Thoracic aorta (tissue), 2 donors: Measurements from ENCODE around the gene GLCE. TPM values are rescaled to one million over a fixed set of nuclear protein-coding genes. Genes with fewer than 3 reads are reported as not detected.
"Not testable (repeated sequence)": the region's sequence is repeated elsewhere in the genome, so short reads cannot be mapped to it uniquely, and the experiment has no call there.

Source experiments
- ATAC-seq: fragments of 150-250 bp; one replicate; pipeline ENCODE4 v1.8.0; 2017; ENCODE audit warnings: low read depth; ENCODE audit not compliant: insufficient number of reproducible peaks, low FRiP score
- DNase-seq: peaks from one replicate; pipeline ENCODE4 v3.0.0-alpha.2; 2020; ENCODE audit warnings: low spot score
- H3K27ac ChIP-seq, 2 donors: fragments of 200-600 bp; sonication (generic); 1 replicate in 1 of 2; 2 replicates in 1 of 2; pipeline ENCODE4 v1.5.1; 2016; ENCODE audit warnings: mild to moderate bottlenecking in 2 of 2, moderate library complexity in 2 of 2
- H3K27me3 ChIP-seq: fragments of 200-600 bp; sonication (generic); replicated peaks from 2 replicates; pipeline ENCODE4 v1.6.0; 2016; ENCODE audit warnings: mild to moderate bottlenecking; ENCODE audit not compliant: insufficient read depth
- H3K36me3 ChIP-seq: fragments of 200-600 bp; sonication (generic); one replicate; pipeline ENCODE4 v1.5.1; 2016
- H3K4me1 ChIP-seq, 2 donors: fragments of 200-600 bp; sonication (generic); 1 replicate in 1 of 2; 2 replicates in 1 of 2; pipeline versions ENCODE4 v1.5.1 to v1.6.0; 2016; ENCODE audit warnings: low read depth in 2 of 2, mild to moderate bottlenecking in 1 of 2; ENCODE audit not compliant: control insufficient read depth in 1 of 2
- H3K4me3 ChIP-seq: fragments of 200-600 bp; sonication (generic); 2 replicates; pipeline ENCODE4 v1.5.1; 2016; ENCODE audit warnings: mild to moderate bottlenecking
- H3K9me3 ChIP-seq: fragments of 200-600 bp; sonication (generic); 2 replicates; pipeline ENCODE4 v1.5.1; 2016
- CTCF ChIP-seq: fragments of 200-600 bp; sonication (generic); IDR thresholded peaks from one replicate; pipeline ENCODE4 v1.5.1; 2019; ENCODE audit warnings: antibody characterized with exemption
- total RNA-seq, 2 donors: library from RNA; depleted of rRNA; stranded (reverse); fragments of >200 nt; gene quantifications; one replicate each; pipeline versions ENCODE4 v1.1.0 to v1.2.3, GENCODE V29; 2016

Gene GLCE
- total RNA-seq, 2 donors from 2014 or later, result 8.5 to 11.8 TPM

- DNase-seq (no peak), ATAC-seq (no peak)
- H3K36me3 ChIP-seq, result no peaks in the 10 kb centered on the region
- TF ChIP-seq CTCF, result no peak
- peaks cover 0 to 14% of the 10 kb centered on the region in 2 donors for H3K4me1 ChIP-seq
- no peaks in the 10 kb centered on the region for H3K27me3 ChIP-seq
- peak within 1 kb of the TSS; percentile 76 for H3K4me3 ChIP-seq
- no peak within 1 kb of the TSS for H3K27ac ChIP-seq
- H3K9me3 ChIP-seq, result no peaks in the 10 kb centered on the region
These were observed 138.4 kb downstream of the GLCE start, which contains the start of gene PAQR5 for GRCh38 chr15:69298697-69299441. Gene PAQR5 (plus strand): TSS chr15:69298912. CDS start chr15:69360081, 61,169 bp downstream.

- ATAC-seq (no peak), DNase-seq (no peak)
- H3K4me3 ChIP-seq, result peak overlapping the region; percentile 76
- TF ChIP-seq CTCF, result no peak
- H3K27ac ChIP-seq, result no peak overlapping the region
- no peaks in the 10 kb centered on the region for H3K36me3 ChIP-seq
- H3K27me3 ChIP-seq, result no peaks in the 10 kb centered on the region
- no peaks in the 10 kb centered on the region for H3K9me3 ChIP-seq
- peaks cover 0 to 14% of the 10 kb centered on the region in 2 donors for H3K4me1 ChIP-seq
These were observed 139.0 kb downstream of the GLCE start for GRCh38 chr15:69299451-69299886.

GRCh38 chr15:69299943-69300588 is 139.6 kb downstream of the GLCE start:
- H3K4me1 ChIP-seq, result peaks cover 0 to 14% of the 10 kb centered on the region in 2 donors
- ATAC-seq, result no peak
- H3K27me3 ChIP-seq, result no peaks in the 10 kb centered on the region
- no peak for TF ChIP-seq CTCF
- H3K9me3 ChIP-seq, result no peaks in the 10 kb centered on the region
- H3K27ac ChIP-seq, result no peak overlapping the region
- H3K36me3 ChIP-seq, result no peaks in the 10 kb centered on the region
- no peak for DNase-seq
- no peak overlapping the region for H3K4me3 ChIP-seq

GRCh38 chr15:69301101-69301500 is 140.7 kb downstream of the GLCE start:
- not testable (repeated sequence) for ATAC-seq

GRCh38 chr15:69302087-69302486 is 141.7 kb downstream of the GLCE start:
- not testable (repeated sequence) for H3K27me3 ChIP-seq, H3K36me3 ChIP-seq, H3K9me3 ChIP-seq, H3K4me3 ChIP-seq, ATAC-seq, DNase-seq, H3K27ac ChIP-seq
- H3K4me1 ChIP-seq, result peaks cover 0 to 14% of the 10 kb centered on the region in 2 donors

More at GRCh38 chr15:69301101-69301500, 140.7 kb downstream of the GLCE start:
- DNase-seq, H3K9me3 ChIP-seq, H3K27ac ChIP-seq, H3K36me3 ChIP-seq, H3K4me3 ChIP-seq, H3K27me3 ChIP-seq: not testable (repeated sequence)
- H3K4me1 ChIP-seq, result peaks cover 0 to 14% of the 10 kb centered on the region in 2 donors

GRCh38 chr15:69302929-69303328 is 142.5 kb downstream of the GLCE start:
- H3K27ac ChIP-seq, result no peak overlapping the region
- peaks cover 0 to 14% of the 10 kb centered on the region in 2 donors for H3K4me1 ChIP-seq
- no peak overlapping the region for H3K4me3 ChIP-seq
- ATAC-seq (no peak), DNase-seq (no peak)
- H3K27me3 ChIP-seq, result no peaks in the 10 kb centered on the region
- no peaks in the 10 kb centered on the region for H3K36me3 ChIP-seq
- H3K9me3 ChIP-seq, result no peaks in the 10 kb centered on the region
- no peak for TF ChIP-seq CTCF
